ENCODE results near the gene SLC43A2.
"Not testable (repeated sequence)": the region's sequence is repeated elsewhere in the genome, so short reads cannot be mapped to it uniquely, and the experiment has no call there.

The SLC43A2 gene

GRCh38 chr17:1533661-1534325 is 94.8 kb downstream of the SLC43A2 start:
- DNase-seq (ENCODE audit: low spot score), result no peak
- no peak for TF ChIP-seq CTCF (IDR thresholded peaks at IDR 0.05; ENCODE audit: extremely low read depth, missing control alignments)

GRCh38 chr17:1532836-1533602 is 95.6 kb downstream of the SLC43A2 start:
- no peak for TF ChIP-seq CTCF (IDR thresholded peaks at IDR 0.05; ENCODE audit: extremely low read depth, missing control alignments)
- DNase-seq (ENCODE audit: low spot score), result no peak

DNA sequence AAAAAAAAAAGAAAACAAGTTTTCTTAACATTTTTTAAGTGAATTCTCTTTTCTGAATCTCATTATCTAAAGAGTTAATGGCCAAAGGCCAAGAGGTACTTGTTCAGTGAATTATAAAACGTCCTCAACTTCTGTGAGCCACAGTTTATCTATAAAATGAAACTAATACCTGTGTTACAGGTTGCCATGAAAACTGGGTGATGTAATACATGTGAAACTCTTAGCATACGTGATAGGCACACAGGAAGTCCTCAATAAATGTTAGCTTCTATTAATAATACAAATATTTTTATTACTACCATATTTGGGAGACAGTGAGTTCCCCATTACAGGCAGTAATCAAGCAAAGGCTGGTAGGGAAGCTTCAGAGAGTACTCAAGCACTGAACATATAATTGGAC is 98.8 kb downstream of the SLC43A2 start:
- no peak for TF ChIP-seq CTCF (IDR thresholded peaks at IDR 0.05; ENCODE audit: extremely low read depth, missing control alignments)
- DNase-seq (ENCODE audit: low spot score), result no peak

DNA sequence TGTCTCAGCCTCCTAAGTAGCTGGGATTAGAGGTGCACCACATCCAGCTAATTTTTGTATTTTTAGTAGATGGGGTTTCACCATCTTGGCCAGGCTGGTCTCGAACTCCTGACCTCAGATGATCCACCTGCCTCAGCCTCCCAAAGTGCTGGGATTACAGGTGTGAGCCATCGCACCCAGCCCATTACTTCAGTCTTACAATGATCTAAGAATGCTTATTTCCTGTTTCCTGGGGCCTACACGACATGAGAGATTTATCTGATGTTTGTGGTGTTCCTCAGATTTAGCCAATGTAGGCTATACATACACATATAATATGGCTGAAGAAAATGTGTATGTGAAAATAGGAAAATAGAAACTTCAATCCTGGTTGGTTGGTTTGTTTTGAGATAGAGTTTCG is 101.8 kb downstream of the SLC43A2 start:
- DNase-seq (ENCODE audit: low spot score), result not testable (repeated sequence)

DNA sequence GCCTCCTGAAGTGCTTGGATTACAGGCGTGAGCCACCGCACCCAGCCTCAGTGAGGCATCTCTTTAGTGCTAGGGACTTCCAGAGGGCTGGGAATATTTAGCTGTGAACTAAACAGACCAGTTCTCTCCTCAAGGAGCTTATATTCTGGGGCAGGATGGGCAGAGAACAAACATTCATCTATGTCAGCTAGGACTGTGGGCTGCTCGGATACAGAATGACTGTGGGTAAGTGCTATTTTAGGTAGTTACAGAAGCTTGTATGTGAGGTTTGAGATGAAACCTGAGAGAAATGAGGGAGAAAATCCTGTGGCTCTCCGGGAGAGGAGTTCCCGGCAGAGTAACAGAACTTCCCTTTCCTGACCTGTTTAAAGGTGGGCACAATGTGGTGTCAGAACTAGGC is 106.0 kb downstream of the SLC43A2 start:
- no peak for DNase-seq (ENCODE audit: low spot score)
- TF ChIP-seq CTCF (IDR thresholded peaks at IDR 0.05; ENCODE audit: extremely low read depth, missing control alignments), result no peak

DNA sequence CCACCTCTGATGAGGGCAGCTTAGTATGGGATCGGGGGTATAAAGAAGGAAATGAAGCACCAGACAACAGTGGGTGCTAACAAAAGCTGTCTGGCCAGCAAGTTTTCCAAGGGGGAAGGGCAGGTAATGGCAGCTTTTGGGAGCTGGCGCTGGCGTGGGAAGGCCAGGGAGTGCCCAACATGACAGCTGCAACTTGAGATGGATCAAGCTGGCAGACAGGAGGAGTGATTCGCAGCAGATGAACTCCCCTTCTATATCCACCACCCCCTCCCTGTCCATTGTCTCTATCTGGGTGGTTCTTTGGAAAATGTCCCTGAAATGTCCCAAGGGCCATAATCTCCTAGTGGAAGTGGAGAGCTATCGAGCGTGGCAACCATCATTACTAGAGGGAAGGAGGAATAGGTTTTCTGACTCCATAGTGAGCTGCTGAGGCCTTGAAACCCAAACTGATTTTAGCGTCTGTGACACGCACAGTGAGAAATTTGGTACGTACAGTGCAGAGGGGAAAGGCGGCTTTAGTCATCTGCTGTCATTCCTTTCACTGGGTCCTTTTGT is 107.5 kb downstream of the SLC43A2 start:
- TF ChIP-seq CTCF (IDR thresholded peaks at IDR 0.05; ENCODE audit: extremely low read depth, missing control alignments), result no peak
- no peak for DNase-seq (ENCODE audit: low spot score)

- TF ChIP-seq CTCF (IDR thresholded peaks at IDR 0.05; ENCODE audit: extremely low read depth, missing control alignments), result no peak
- no peak for DNase-seq (ENCODE audit: low spot score)
Measured at GRCh38 chr17:1519678-1520077, 109.0 kb downstream of the SLC43A2 start.

Data from GM20000 (cell line).